HEK293 (cell line): ENCODE measurements around the gene MED17.

ENCODE experiments used
- CTCF ChIA-PET: fragments of 350-600 bp; formaldehyde crosslinking; extraction: SDS; loops from one replicate; lab custom pipeline; 2021; ENCODE audit warnings: antibody characterized with exemption; lab: Yijun Ruan, JAX
- POLR2A ChIA-PET: fragments of 300-600 bp; formaldehyde crosslinking; extraction: SDS; loops from one replicate; lab custom pipeline; 2020; ENCODE audit warnings: antibody characterized with exemption, inconsistent platforms; lab: Yijun Ruan, JAX
- H3K27ac ChIP-seq: fragments of 200-500 bp; sonication (Bioruptor generic); 2 replicates; pipeline ENCODE4 v1.5.1; 2014; ENCODE audit warnings: low read depth, low read length, control low read depth, inconsistent platforms; ENCODE audit errors: extremely low read depth
- H3K36me3 ChIP-seq, 2 experiments: fragments of 200-500 bp in 1 of 2; sonication (Bioruptor generic) in 1 of 2; 1 replicate in 1 of 2; 2 replicates in 1 of 2; pipeline ENCODE4 v1.5.1; 2014 to 2017; ENCODE audit warnings: inconsistent platforms in 2 of 2, low read length in 2 of 2; ENCODE audit not compliant: control insufficient read depth in 2 of 2, insufficient read depth in 1 of 2
- H3K4me1 ChIP-seq: fragments of 200-500 bp; sonication (Bioruptor generic); 2 replicates; pipeline ENCODE4 v1.5.1; 2014; ENCODE audit warnings: mild to moderate bottlenecking, low read length, inconsistent platforms; ENCODE audit not compliant: control insufficient read depth, insufficient read depth
- H3K4me3 ChIP-seq: 2 replicates; pipeline ENCODE4 v1.5.1; 2011; ENCODE audit warnings: low read depth, mild to moderate bottlenecking, control low read depth, low read length, moderate library complexity
- H3K9me3 ChIP-seq: fragments of 200-500 bp; sonication (Bioruptor generic); 2 replicates; pipeline ENCODE4 v1.5.1; 2014; ENCODE audit warnings: low read depth, low read length, inconsistent platforms; ENCODE audit not compliant: control insufficient read depth, insufficient read depth
- GLI4 ChIP-seq: fragments of 450-650 bp; formaldehyde crosslinking; IDR thresholded peaks from 2 replicates; pipeline ENCODE4 v1.5.1; 2016; ENCODE audit warnings: missing biosample characterization, missing genetic modification characterization
- HOXA7 ChIP-seq: sonication (generic); formaldehyde crosslinking; IDR thresholded peaks from 2 replicates; pipeline ENCODE4 v1.8.1; 2022; ENCODE audit warnings: missing genetic modification reagents, borderline replicate concordance
- HOXD13 ChIP-seq: sonication (generic); formaldehyde crosslinking; IDR thresholded peaks from 2 replicates; pipeline ENCODE4 v1.8.0; 2022; ENCODE audit warnings: missing genetic modification reagents, borderline replicate concordance
- IKZF3 ChIP-seq: fragments of 450-650 bp; IDR thresholded peaks from 2 replicates; pipeline ENCODE4 v1.5.0; 2018; ENCODE audit warnings: missing biosample characterization, mild to moderate bottlenecking, missing genetic modification characterization, moderate library complexity
- KLF10 ChIP-seq: fragments of 450-650 bp; IDR thresholded peaks from 2 replicates; pipeline ENCODE4 v1.5.1; 2018; ENCODE audit warnings: missing biosample characterization, mild to moderate bottlenecking, missing genetic modification characterization
- MZF1 ChIP-seq: fragments of 450-650 bp; formaldehyde crosslinking; IDR thresholded peaks from 2 replicates; pipeline ENCODE4 v1.5.1; 2017; ENCODE audit warnings: missing biosample characterization, missing genetic modification characterization, borderline replicate concordance
- OVOL3 ChIP-seq: fragments of 450-650 bp; formaldehyde crosslinking; IDR thresholded peaks from 2 replicates; pipeline ENCODE4 v1.5.1; 2016; ENCODE audit warnings: missing biosample characterization, missing genetic modification characterization
- YY1 ChIP-seq: fragments of 450-650 bp; formaldehyde crosslinking; IDR thresholded peaks from 2 replicates; pipeline ENCODE4 v1.5.1; 2018; ENCODE audit warnings: missing biosample characterization, missing genetic modification characterization
- ZNF133 ChIP-seq: fragments of 450-650 bp; formaldehyde crosslinking; IDR thresholded peaks from 2 replicates; pipeline ENCODE4 v1.5.1; 2016; ENCODE audit warnings: missing biosample characterization, missing genetic modification characterization
- ZNF184 ChIP-seq: fragments of 450-650 bp; IDR thresholded peaks from 2 replicates; pipeline ENCODE4 v1.5.1; 2018; ENCODE audit warnings: missing biosample characterization, mild to moderate bottlenecking, missing genetic modification characterization
- ZNF394 ChIP-seq: fragments of 450-650 bp; formaldehyde crosslinking; IDR thresholded peaks from 2 replicates; pipeline ENCODE4 v1.5.1; 2016; ENCODE audit warnings: missing biosample characterization, missing genetic modification characterization, mild to moderate bottlenecking, moderate library complexity, borderline replicate concordance
- ZNF473 ChIP-seq: fragments of 450-650 bp; formaldehyde crosslinking; IDR thresholded peaks from 2 replicates; pipeline ENCODE4 v1.5.1; 2017; ENCODE audit warnings: missing biosample characterization, missing genetic modification characterization
- ZNF510 ChIP-seq: fragments of 450-650 bp; formaldehyde crosslinking; IDR thresholded peaks from 2 replicates; pipeline ENCODE4 v1.5.1; 2018; ENCODE audit warnings: mild to moderate bottlenecking, missing genetic modification characterization, missing biosample characterization; ENCODE audit not compliant: insufficient replicate concordance
- ZNF544 ChIP-seq: fragments of 450-650 bp; formaldehyde crosslinking; IDR thresholded peaks from 2 replicates; pipeline ENCODE4 v1.5.0; 2017; ENCODE audit warnings: missing biosample characterization, missing genetic modification characterization
- ZNF560 ChIP-seq: fragments of 450-650 bp; formaldehyde crosslinking; IDR thresholded peaks from 2 replicates; pipeline ENCODE4 v1.5.1; 2017; ENCODE audit warnings: missing biosample characterization, missing genetic modification characterization, borderline replicate concordance
- ZNF624 ChIP-seq: fragments of 450-650 bp; formaldehyde crosslinking; IDR thresholded peaks from 2 replicates; pipeline ENCODE4 v1.5.1; 2017; ENCODE audit warnings: missing biosample characterization, missing genetic modification characterization
- ZNF654 ChIP-seq: fragments of 450-650 bp; formaldehyde crosslinking; IDR thresholded peaks from 2 replicates; pipeline ENCODE4 v1.5.1; 2016; ENCODE audit warnings: low read depth, missing biosample characterization, missing genetic modification characterization
- ZNF707 ChIP-seq: fragments of 450-650 bp; formaldehyde crosslinking; IDR thresholded peaks from 2 replicates; pipeline ENCODE4 v1.5.1; 2016; ENCODE audit warnings: missing biosample characterization, missing genetic modification characterization
- ZXDB ChIP-seq: fragments of 450-650 bp; formaldehyde crosslinking; IDR thresholded peaks from 2 replicates; pipeline ENCODE4 v1.5.1; 2016; ENCODE audit warnings: missing biosample characterization, missing genetic modification characterization
- TF ChIP-seq, protein P1 (sequence below): fragments of 450-650 bp; formaldehyde crosslinking; IDR thresholded peaks from 2 replicates; pipeline ENCODE4 v1.5.1; 2017; ENCODE audit warnings: missing biosample characterization, missing genetic modification characterization
- TF ChIP-seq, protein P2 (sequence below): fragments of 450-650 bp; IDR thresholded peaks from 2 replicates; pipeline ENCODE4 v1.5.1; 2018; ENCODE audit warnings: missing biosample characterization, mild to moderate bottlenecking, missing genetic modification characterization
- TF ChIP-seq, protein P3 (sequence below): IDR thresholded peaks from 2 replicates; pipeline ENCODE4 v1.6.1; 2011; ENCODE audit warnings: mild to moderate bottlenecking, low read depth, low read length, borderline replicate concordance
- TF ChIP-seq, protein P4 (sequence below): fragments of 450-650 bp; formaldehyde crosslinking; IDR thresholded peaks from 2 replicates; pipeline ENCODE4 v1.5.1; 2016; ENCODE audit warnings: missing biosample characterization, missing genetic modification characterization
- TF ChIP-seq, protein P5 (sequence below): fragments of 450-650 bp; formaldehyde crosslinking; IDR thresholded peaks from 2 replicates; pipeline ENCODE4 v1.5.1; 2016; ENCODE audit warnings: missing biosample characterization, missing genetic modification characterization
- TF ChIP-seq, protein P6 (sequence below): fragments of 450-650 bp; formaldehyde crosslinking; IDR thresholded peaks from 2 replicates; pipeline ENCODE4 v1.5.1; 2016; ENCODE audit warnings: missing biosample characterization, missing genetic modification characterization

MED17 gene

DNA sequence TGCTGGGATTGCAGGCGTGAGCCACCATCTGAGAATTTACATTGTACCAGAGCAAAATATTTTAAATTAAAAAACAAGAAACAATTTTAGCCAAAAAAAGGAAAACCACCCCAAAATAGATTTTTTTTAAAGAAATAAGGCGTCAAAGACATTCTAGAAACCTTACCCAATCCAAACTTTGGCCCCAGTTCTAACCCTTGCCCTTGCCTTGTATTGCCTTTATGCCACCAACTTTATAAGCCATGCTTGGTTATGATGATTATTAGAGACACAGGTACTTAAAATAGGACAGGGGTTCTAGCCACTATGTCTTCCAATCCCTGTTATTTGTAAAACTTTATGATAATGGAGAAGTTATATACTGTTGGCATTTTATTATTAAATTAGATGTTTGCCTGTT lies 30.8 kb upstream of the MED17 start:
- POLR2A ChIA-PET, result no interaction called here
- no peaks in the 10 kb centered on the region for H3K9me3 ChIP-seq
- H3K27ac ChIP-seq, result no peak overlapping the region
- H3K36me3 ChIP-seq, result peaks cover 0 to 28% of the 10 kb centered on the region in 2 experiments; a peak in 2 of 3 replicates
- TF ChIP-seq IKZF3 (tag by site-specific recombination), result no peak
- TF ChIP-seq, protein P1, sequence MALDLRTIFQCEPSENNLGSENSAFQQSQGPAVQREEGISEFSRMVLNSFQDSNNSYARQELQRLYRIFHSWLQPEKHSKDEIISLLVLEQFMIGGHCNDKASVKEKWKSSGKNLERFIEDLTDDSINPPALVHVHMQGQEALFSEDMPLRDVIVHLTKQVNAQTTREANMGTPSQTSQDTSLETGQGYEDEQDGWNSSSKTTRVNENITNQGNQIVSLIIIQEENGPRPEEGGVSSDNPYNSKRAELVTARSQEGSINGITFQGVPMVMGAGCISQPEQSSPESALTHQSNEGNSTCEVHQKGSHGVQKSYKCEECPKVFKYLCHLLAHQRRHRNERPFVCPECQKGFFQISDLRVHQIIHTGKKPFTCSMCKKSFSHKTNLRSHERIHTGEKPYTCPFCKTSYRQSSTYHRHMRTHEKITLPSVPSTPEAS (tag by site-specific recombination), result no peak
- no peak for TF ChIP-seq ZNF624 (tag by site-specific recombination)
- no peak for TF ChIP-seq ZNF544
- no peak for TF ChIP-seq ZNF133 (tag by site-specific recombination)
- TF ChIP-seq, protein P2, sequence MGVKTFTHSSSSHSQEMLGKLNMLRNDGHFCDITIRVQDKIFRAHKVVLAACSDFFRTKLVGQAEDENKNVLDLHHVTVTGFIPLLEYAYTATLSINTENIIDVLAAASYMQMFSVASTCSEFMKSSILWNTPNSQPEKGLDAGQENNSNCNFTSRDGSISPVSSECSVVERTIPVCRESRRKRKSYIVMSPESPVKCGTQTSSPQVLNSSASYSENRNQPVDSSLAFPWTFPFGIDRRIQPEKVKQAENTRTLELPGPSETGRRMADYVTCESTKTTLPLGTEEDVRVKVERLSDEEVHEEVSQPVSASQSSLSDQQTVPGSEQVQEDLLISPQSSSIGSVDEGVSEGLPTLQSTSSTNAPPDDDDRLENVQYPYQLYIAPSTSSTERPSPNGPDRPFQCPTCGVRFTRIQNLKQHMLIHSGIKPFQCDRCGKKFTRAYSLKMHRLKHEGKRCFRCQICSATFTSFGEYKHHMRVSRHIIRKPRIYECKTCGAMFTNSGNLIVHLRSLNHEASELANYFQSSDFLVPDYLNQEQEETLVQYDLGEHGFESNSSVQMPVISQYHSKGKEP, result no peak
- no peak for TF ChIP-seq MZF1 (tag by site-specific recombination)
- TF ChIP-seq, protein P3, sequence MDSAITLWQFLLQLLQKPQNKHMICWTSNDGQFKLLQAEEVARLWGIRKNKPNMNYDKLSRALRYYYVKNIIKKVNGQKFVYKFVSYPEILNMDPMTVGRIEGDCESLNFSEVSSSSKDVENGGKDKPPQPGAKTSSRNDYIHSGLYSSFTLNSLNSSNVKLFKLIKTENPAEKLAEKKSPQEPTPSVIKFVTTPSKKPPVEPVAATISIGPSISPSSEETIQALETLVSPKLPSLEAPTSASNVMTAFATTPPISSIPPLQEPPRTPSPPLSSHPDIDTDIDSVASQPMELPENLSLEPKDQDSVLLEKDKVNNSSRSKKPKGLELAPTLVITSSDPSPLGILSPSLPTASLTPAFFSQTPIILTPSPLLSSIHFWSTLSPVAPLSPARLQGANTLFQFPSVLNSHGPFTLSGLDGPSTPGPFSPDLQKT, result no peak
- TF ChIP-seq ZNF394 (tag by site-specific recombination), result no peak
- TF ChIP-seq, protein P4, sequence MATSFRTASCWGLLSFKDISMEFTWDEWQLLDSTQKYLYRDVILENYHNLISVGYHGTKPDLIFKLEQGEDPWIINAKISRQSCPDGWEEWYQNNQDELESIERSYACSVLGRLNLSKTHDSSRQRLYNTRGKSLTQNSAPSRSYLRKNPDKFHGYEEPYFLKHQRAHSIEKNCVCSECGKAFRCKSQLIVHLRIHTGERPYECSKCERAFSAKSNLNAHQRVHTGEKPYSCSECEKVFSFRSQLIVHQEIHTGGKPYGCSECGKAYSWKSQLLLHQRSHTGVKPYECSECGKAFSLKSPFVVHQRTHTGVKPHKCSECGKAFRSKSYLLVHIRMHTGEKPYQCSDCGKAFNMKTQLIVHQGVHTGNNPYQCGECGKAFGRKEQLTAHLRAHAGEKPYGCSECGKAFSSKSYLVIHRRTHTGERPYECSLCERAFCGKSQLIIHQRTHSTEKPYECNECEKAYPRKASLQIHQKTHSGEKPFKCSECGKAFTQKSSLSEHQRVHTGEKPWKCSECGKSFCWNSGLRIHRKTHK (tag by site-specific recombination), result no peak
- TF ChIP-seq, protein P5, sequence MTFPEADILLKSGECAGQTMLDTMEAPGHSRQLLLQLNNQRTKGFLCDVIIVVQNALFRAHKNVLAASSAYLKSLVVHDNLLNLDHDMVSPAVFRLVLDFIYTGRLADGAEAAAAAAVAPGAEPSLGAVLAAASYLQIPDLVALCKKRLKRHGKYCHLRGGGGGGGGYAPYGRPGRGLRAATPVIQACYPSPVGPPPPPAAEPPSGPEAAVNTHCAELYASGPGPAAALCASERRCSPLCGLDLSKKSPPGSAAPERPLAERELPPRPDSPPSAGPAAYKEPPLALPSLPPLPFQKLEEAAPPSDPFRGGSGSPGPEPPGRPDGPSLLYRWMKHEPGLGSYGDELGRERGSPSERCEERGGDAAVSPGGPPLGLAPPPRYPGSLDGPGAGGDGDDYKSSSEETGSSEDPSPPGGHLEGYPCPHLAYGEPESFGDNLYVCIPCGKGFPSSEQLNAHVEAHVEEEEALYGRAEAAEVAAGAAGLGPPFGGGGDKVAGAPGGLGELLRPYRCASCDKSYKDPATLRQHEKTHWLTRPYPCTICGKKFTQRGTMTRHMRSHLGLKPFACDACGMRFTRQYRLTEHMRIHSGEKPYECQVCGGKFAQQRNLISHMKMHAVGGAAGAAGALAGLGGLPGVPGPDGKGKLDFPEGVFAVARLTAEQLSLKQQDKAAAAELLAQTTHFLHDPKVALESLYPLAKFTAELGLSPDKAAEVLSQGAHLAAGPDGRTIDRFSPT (tag by site-specific recombination), result no peak
- no peak for TF ChIP-seq ZNF654 (tag by site-specific recombination)
- TF ChIP-seq HOXD13 (CRISPR knock-in tag), result no peak
- TF ChIP-seq OVOL3 (tag by site-specific recombination), result no peak
- TF ChIP-seq YY1 (tag by site-specific recombination), result no peak
- TF ChIP-seq GLI4 (tag by site-specific recombination), result no peak
- TF ChIP-seq ZNF707 (tag by site-specific recombination), result no peak
- TF ChIP-seq, all 188 proteins: peak for 0
- Histone ChIP-seq H3K4me3 (no peak overlapping the region), H3K4me1 (no peaks in the 10 kb centered on the region)
- CTCF ChIA-PET, result no interaction called here

DNA sequence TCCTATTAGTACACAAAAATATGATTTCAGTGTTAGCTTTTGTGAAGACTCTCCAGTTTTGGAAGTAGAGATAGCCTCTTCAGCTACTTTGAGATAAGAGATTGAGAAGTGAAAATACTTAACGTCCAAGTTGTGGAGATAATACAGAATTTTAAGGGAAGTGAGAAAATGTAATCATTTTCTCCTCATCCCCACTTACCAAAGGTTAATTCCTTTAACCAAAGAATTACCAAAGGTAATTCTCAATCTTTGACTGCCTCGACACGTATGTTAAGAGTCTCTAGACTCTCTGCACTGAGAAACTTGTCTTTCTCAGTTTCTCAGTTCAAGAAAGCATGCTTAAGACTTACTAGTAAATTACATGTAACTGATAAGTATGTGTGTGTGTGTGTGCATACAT lies 27.3 kb upstream of the MED17 start:
- H3K4me3 ChIP-seq, result no peak overlapping the region
- ChIA-PET POLR2A (no interaction called here), CTCF (interaction anchor here (1.0 kb wide), 1 partner anchor 138 kb away, joined by 3 read pairs; no protein-coding TSS in a partner anchor)
- no peaks in the 10 kb centered on the region for H3K9me3 ChIP-seq
- H3K27ac ChIP-seq, result no peak overlapping the region
- H3K36me3 ChIP-seq, result peaks cover 0 to 57% of the 10 kb centered on the region in 2 experiments; a peak in 2 of 3 replicates
- H3K4me1 ChIP-seq, result no peaks in the 10 kb centered on the region
- no peak for TF ChIP-seq ZNF654 (tag by site-specific recombination)
- no peak for TF ChIP-seq ZXDB (tag by site-specific recombination)
- no peak for TF ChIP-seq KLF10 (tag by site-specific recombination)
- no peak for TF ChIP-seq ZNF473 (tag by site-specific recombination)
- TF ChIP-seq HOXA7, result no peak
- no peak for TF ChIP-seq ZNF510 (tag by site-specific recombination)
- TF ChIP-seq, protein P6, sequence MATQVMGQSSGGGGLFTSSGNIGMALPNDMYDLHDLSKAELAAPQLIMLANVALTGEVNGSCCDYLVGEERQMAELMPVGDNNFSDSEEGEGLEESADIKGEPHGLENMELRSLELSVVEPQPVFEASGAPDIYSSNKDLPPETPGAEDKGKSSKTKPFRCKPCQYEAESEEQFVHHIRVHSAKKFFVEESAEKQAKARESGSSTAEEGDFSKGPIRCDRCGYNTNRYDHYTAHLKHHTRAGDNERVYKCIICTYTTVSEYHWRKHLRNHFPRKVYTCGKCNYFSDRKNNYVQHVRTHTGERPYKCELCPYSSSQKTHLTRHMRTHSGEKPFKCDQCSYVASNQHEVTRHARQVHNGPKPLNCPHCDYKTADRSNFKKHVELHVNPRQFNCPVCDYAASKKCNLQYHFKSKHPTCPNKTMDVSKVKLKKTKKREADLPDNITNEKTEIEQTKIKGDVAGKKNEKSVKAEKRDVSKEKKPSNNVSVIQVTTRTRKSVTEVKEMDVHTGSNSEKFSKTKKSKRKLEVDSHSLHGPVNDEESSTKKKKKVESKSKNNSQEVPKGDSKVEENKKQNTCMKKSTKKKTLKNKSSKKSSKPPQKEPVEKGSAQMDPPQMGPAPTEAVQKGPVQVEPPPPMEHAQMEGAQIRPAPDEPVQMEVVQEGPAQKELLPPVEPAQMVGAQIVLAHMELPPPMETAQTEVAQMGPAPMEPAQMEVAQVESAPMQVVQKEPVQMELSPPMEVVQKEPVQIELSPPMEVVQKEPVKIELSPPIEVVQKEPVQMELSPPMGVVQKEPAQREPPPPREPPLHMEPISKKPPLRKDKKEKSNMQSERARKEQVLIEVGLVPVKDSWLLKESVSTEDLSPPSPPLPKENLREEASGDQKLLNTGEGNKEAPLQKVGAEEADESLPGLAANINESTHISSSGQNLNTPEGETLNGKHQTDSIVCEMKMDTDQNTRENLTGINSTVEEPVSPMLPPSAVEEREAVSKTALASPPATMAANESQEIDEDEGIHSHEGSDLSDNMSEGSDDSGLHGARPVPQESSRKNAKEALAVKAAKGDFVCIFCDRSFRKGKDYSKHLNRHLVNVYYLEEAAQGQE (tag by site-specific recombination), result no peak
- TF ChIP-seq ZNF184 (tag by site-specific recombination), result no peak
- no peak for TF ChIP-seq ZNF560
